Measurements from ENCODE around the gene DNAH10.
A peak's percentile ranks its signal among the peaks of the same experiment; 100 is the strongest.

DNAH10 gene

DNA sequence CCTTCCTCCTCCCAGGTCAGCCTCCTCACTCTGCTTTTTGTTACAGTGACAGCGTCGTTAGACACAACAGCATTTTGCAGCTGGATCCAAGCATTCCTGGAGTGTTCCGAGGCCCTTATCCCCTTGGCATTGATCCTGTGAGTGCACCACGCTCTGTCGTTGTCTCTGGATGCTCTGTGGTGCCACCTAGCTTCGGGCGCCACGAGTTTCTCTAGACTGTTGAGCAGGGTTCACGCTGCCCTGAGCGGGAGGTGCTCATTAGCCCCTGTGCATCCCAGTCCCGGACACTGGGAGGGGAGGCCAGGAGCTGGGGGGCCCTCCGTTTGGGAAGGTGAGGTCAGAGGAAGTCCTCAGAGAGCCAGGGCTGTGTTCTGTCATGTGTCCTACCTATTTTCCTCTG is 17.3 kb upstream of the DNAH10 start:
- no peak for DNase-seq (ENCODE audit: low spot score)
- no peak for ATAC-seq (ENCODE audit: low read depth)
- H3K9me3 ChIP-seq (ENCODE audit: severe bottlenecking): no peaks in the 10 kb centered on the region
- H3K4me3 ChIP-seq (ENCODE audit: severe bottlenecking): no peak overlapping the region
- H3K27ac ChIP-seq (ENCODE audit: poor library complexity, severe bottlenecking): no peak overlapping the region
- H3K4me1 ChIP-seq (ENCODE audit: insufficient read depth, poor library complexity, severe bottlenecking): no peaks in the 10 kb centered on the region
- H3K36me3 ChIP-seq (ENCODE audit: low read depth): peaks cover 38% of the 10 kb centered on the region
- no peaks in the 10 kb centered on the region for H3K27me3 ChIP-seq (ENCODE audit: insufficient read depth, poor library complexity, severe bottlenecking)
- TF ChIP-seq, protein P1, sequence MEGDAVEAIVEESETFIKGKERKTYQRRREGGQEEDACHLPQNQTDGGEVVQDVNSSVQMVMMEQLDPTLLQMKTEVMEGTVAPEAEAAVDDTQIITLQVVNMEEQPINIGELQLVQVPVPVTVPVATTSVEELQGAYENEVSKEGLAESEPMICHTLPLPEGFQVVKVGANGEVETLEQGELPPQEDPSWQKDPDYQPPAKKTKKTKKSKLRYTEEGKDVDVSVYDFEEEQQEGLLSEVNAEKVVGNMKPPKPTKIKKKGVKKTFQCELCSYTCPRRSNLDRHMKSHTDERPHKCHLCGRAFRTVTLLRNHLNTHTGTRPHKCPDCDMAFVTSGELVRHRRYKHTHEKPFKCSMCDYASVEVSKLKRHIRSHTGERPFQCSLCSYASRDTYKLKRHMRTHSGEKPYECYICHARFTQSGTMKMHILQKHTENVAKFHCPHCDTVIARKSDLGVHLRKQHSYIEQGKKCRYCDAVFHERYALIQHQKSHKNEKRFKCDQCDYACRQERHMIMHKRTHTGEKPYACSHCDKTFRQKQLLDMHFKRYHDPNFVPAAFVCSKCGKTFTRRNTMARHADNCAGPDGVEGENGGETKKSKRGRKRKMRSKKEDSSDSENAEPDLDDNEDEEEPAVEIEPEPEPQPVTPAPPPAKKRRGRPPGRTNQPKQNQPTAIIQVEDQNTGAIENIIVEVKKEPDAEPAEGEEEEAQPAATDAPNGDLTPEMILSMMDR (IDR thresholded peaks at IDR 0.05; ENCODE audit: poor library complexity, severe bottlenecking): peak; percentile 20

DNA sequence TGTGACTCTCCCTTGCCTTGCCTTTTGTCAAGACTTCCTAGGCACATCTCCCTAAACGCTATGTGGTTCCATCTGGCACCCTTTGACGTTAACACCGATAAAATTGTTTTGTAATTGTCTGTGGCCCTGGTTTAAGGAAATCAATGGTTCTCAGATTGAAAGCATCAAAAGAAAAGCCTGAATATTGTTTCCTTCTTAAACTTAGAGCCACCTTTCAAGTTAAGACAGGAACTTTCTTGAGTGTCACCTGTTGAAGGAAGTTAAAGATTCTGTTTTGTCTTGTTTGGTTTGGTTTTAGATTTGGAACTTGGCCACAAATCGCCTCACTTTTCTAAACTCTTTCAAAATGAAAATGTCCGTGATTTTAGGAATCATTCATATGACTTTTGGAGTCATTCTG is 14.8 kb upstream of the DNAH10 start:
- Histone ChIP-seq H3K27ac (ENCODE audit: poor library complexity, severe bottlenecking) (no peak overlapping the region), H3K36me3 (ENCODE audit: low read depth) (peaks cover 54% of the 10 kb centered on the region), H3K27me3 (ENCODE audit: insufficient read depth, poor library complexity, severe bottlenecking) (no peaks in the 10 kb centered on the region), H3K4me3 (ENCODE audit: severe bottlenecking) (no peak overlapping the region), H3K9me3 (ENCODE audit: severe bottlenecking) (no peaks in the 10 kb centered on the region), H3K4me1 (ENCODE audit: insufficient read depth, poor library complexity, severe bottlenecking) (no peaks in the 10 kb centered on the region)
- DNase-seq (ENCODE audit: low spot score) (no peak), ATAC-seq (ENCODE audit: low read depth) (no peak)
- TF ChIP-seq, protein P1 (IDR thresholded peaks at IDR 0.05; ENCODE audit: poor library complexity, severe bottlenecking): no peak

DNA sequence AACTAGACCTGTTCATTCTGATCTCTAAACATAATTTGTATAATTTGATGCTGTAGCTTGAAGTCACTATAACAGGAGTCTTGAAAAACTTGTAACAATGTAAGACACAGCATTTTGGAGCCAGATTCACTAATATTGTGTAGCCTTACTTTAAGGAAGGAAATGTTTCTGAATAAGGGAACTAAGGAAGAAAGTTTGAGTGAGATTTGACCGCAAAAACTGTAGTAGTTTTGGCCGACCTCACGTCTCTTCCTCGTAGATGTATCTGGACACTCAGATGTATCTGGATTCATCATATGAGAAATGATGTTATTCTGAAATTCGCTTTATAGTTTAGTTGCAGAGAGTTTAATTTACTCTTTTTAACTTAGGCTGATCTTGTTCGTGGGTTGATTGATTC is 13.9 kb upstream of the DNAH10 start:
- ATAC-seq (ENCODE audit: low read depth) (no peak), DNase-seq (ENCODE audit: low spot score) (no peak)
- peaks cover 56% of the 10 kb centered on the region for H3K36me3 ChIP-seq (ENCODE audit: low read depth)
- H3K27me3 ChIP-seq (ENCODE audit: insufficient read depth, poor library complexity, severe bottlenecking): no peaks in the 10 kb centered on the region
- no peaks in the 10 kb centered on the region for H3K9me3 ChIP-seq (ENCODE audit: severe bottlenecking)
- H3K27ac ChIP-seq (ENCODE audit: poor library complexity, severe bottlenecking): no peak overlapping the region
- TF ChIP-seq, protein P1 (IDR thresholded peaks at IDR 0.05; ENCODE audit: poor library complexity, severe bottlenecking): no peak
- no peak overlapping the region for H3K4me3 ChIP-seq (ENCODE audit: severe bottlenecking)
- no peaks in the 10 kb centered on the region for H3K4me1 ChIP-seq (ENCODE audit: insufficient read depth, poor library complexity, severe bottlenecking)

DNA sequence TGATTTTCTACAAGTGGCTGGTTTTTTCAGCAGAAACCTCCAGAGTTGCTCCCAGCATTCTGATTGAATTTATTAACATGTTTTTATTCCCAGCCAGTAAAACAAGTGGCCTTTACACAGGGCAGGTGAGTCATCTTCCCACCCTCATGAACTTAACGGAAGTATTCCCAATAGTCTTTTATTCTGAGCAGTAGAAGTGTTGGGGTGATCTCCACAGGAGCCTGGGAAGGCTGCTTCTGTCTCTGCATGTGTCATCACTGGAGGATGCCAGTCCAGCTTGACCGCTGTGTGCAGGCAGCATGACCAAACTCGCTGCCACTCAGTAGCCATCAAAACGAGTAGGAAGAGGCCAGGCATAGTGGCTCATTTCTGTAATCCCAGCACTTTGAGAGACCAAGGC is 13.4 kb upstream of the DNAH10 start:
- TF ChIP-seq, protein P1 (IDR thresholded peaks at IDR 0.05; ENCODE audit: poor library complexity, severe bottlenecking): no peak
- no peaks in the 10 kb centered on the region for H3K27me3 ChIP-seq (ENCODE audit: insufficient read depth, poor library complexity, severe bottlenecking)
- no peaks in the 10 kb centered on the region for H3K4me1 ChIP-seq (ENCODE audit: insufficient read depth, poor library complexity, severe bottlenecking)
- no peak overlapping the region for H3K4me3 ChIP-seq (ENCODE audit: severe bottlenecking)
- ATAC-seq (ENCODE audit: low read depth) (peak; percentile 49; the same call in 1 of the 3 replicates), DNase-seq (ENCODE audit: low spot score) (no peak)
- no peaks in the 10 kb centered on the region for H3K9me3 ChIP-seq (ENCODE audit: severe bottlenecking)
- no peak overlapping the region for H3K27ac ChIP-seq (ENCODE audit: poor library complexity, severe bottlenecking)
- peaks cover 55% of the 10 kb centered on the region for H3K36me3 ChIP-seq (ENCODE audit: low read depth)

DNA sequence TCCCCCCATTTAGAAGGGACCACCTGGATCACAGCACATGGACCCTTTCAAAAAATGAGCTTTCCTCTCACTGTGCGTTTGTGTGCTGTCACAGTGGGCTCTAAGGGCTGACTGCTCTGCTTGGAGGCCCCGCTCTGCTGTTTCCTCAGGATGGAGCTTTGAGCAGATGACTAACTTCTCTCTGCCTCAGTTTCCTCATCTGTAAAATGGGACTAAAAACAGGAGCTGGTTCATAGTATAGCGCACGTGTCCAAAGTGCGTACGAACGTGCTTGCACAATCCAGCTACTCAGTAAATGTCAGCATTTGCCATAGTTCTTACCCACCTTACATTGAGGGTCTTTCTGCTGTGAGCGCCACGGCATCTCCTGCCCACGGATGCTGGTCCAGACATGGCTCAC is 12.7 kb upstream of the DNAH10 start:
- Histone ChIP-seq H3K27ac (ENCODE audit: poor library complexity, severe bottlenecking) (no peak overlapping the region), H3K36me3 (ENCODE audit: low read depth) (peaks cover 55% of the 10 kb centered on the region), H3K27me3 (ENCODE audit: insufficient read depth, poor library complexity, severe bottlenecking) (no peaks in the 10 kb centered on the region), H3K9me3 (ENCODE audit: severe bottlenecking) (no peaks in the 10 kb centered on the region), H3K4me1 (ENCODE audit: insufficient read depth, poor library complexity, severe bottlenecking) (no peaks in the 10 kb centered on the region), H3K4me3 (ENCODE audit: severe bottlenecking) (no peak overlapping the region)
- TF ChIP-seq, protein P1 (IDR thresholded peaks at IDR 0.05; ENCODE audit: poor library complexity, severe bottlenecking): no peak
- DNase-seq (ENCODE audit: low spot score): no peak
- no peak for ATAC-seq (ENCODE audit: low read depth)
